Neural progenitor cell (in vitro differentiated cells): ENCODE results near the gene NRF1.

Source experiments
- CTCF ChIP-seq: fragments of 200-600 bp; sonication (generic); IDR thresholded peaks from 2 replicates; pipeline ENCODE4 v1.5.1; 2017; ENCODE audit warnings: antibody characterized with exemption, mild to moderate bottlenecking
- EZH2 ChIP-seq: fragments of 200-600 bp; sonication (generic); IDR thresholded peaks from 2 replicates; pipeline ENCODE4 v1.6.1; 2017; ENCODE audit warnings: antibody characterized with exemption, mild to moderate bottlenecking, moderate library complexity
- EZH2phosphoT487 ChIP-seq: fragments of 200-600 bp; sonication (generic); IDR thresholded peaks from 2 replicates; pipeline ENCODE4 v1.6.1; 2017; ENCODE audit warnings: antibody characterized with exemption

DNA sequence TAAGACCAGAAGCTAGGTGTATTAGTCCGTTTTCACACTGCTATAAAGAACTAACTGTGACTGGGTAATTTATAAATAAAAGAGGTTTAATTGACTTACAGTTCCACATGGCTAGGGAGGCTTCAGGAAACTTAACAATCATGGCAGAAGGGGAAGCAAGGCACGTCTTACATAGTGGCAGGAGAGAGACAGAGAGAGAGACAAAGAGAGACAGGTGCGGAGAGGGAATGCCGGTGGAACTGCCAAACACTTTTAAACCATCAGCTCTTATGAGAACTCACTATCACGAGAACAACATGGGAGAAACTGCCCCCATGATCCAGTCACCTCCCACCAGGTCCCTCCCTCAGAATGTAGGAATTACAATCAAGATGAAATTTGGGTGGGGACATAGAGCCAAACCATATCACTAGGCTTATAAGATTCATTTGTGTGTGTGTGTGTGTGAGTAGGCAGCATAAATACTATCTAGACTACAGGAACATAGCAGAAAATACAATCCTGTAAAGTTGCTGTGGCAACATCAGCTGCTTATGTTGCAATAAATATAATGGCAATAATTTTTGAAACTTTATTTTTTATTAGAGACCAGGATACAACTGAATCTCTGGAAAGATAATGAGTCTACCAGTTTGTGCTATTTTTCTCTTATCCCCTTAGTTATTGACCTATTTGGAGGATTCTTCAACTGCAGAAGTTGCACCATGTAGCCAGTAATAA is 77.1 kb downstream of the NRF1 start:
- TF ChIP-seq CTCF, result no peak
- TF ChIP-seq EZH2phosphoT487, result no peak
- no peak for TF ChIP-seq EZH2
